ENCODE results near the gene MTA3.
"Not testable (repeated sequence)": the region's sequence is repeated elsewhere in the genome, so short reads cannot be mapped to it uniquely, and the experiment has no call there.

Gene MTA3

DNA sequence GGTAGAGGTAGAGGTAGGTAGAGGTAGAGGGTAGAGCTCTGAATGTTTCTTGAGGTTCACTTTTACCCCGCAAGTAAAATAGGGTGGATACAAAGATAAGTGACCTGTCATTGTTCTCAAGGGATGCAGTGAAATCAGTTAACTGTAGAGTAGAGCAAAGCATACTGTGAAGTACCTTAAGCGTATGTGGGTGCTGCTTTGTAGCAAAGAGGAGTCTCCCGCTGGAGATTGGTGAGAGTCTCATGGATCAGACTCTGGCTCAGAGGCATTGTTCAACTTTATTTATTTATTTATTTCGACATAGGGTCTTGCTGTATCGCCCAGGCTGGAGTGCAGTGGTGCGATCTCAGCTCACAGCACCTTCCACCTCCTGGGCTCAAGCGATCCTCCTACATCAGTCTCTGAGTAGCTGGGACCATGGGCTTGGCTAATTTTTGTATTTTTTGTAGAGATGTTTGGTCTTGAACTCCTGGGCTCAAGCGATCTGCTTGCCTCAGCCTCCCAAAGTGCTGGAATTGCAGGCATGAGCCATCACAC is 38.7 kb downstream of the MTA3 start:
- TF ChIP-seq, protein P1, sequence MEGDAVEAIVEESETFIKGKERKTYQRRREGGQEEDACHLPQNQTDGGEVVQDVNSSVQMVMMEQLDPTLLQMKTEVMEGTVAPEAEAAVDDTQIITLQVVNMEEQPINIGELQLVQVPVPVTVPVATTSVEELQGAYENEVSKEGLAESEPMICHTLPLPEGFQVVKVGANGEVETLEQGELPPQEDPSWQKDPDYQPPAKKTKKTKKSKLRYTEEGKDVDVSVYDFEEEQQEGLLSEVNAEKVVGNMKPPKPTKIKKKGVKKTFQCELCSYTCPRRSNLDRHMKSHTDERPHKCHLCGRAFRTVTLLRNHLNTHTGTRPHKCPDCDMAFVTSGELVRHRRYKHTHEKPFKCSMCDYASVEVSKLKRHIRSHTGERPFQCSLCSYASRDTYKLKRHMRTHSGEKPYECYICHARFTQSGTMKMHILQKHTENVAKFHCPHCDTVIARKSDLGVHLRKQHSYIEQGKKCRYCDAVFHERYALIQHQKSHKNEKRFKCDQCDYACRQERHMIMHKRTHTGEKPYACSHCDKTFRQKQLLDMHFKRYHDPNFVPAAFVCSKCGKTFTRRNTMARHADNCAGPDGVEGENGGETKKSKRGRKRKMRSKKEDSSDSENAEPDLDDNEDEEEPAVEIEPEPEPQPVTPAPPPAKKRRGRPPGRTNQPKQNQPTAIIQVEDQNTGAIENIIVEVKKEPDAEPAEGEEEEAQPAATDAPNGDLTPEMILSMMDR (IDR thresholded peaks at IDR 0.05; ENCODE audit: borderline replicate concordance, insufficient read depth, low read depth, low read length): no peak
- no peak overlapping the region for H3K4me3 ChIP-seq (ENCODE audit: low read depth, low read length)

DNA sequence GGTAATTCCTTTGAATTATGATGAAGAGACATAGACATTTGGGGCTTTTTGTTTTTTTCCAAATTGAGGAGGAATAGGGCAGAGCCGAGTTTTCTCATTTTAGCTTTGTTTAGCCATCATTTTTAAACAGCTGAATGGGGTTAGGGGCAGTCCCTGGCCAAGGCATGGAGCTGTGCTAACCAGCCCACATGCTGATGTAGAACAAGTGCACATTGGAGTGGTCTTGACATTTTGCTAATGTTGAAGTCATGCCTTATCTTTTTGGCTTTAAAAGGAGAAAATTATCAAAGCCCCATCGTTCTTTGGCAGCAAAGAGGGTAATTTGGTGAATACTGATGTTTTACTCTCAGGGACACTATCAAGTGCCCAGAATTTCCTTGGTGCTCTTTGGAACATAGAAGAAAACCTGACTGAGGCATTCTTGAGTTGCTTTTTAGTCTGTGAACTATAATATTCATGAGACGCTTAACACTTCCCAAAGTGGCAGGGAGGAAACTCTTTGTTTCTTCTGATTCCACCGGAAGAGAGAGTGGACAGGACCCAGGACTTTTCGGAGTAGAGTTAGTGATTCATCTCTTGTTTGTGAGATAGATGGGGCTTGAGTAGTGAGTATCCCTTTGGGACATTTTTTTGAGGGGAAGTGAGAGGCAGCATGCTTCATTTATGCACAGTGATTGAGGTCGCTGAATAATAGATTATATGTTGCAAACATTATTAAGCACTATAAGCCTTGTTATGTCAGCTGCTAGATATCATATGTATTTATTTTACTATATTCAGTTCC is 45.0 kb downstream of the MTA3 start:
- no peak overlapping the region for H3K4me3 ChIP-seq (ENCODE audit: low read depth, low read length)
- TF ChIP-seq, protein P1 (IDR thresholded peaks at IDR 0.05; ENCODE audit: borderline replicate concordance, insufficient read depth, low read depth, low read length): no peak

DNA sequence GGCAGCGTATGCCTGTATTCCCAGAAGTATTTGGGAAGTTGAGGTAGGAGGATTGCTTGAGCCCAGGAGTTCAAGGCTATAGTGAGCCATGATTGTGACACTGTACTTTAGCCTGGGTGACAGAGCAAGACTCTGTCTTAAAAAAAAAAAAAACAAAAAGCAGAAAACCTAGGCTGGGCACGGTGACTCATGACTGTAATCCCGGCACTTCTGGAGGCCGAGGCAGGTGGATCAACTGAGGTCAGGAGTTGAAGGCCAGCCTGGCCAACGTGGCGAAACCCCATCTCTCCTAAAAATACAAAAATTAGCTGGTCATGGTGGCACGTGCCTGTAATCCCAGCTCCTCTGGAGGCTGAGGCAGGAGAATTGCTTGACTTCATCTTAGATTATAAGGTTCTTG is 46.4 kb downstream of the MTA3 start:
- TF ChIP-seq, protein P1 (IDR thresholded peaks at IDR 0.05; ENCODE audit: borderline replicate concordance, insufficient read depth, low read depth, low read length): no peak

DNA sequence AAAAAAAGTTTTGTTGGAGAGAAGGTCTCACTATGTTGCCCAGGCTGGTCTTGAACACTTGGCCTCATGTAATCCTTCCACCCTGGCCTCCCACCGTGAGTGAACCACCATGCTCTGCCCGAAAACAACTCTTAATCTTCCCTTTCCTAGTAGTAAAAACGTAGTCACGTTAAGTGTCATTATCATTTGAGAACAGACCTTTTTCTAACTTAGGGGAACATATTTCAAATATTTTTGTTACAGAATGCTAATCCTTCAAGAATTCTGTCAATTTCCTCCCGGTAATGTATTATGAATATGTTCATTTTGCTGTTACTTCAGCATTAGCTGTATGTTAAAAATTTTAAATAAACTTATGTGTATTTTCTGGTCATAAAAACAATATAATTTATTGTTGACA is 49.7 kb downstream of the MTA3 start:
- no peak overlapping the region for H3K4me3 ChIP-seq (ENCODE audit: low read depth, low read length)
- TF ChIP-seq, protein P1 (IDR thresholded peaks at IDR 0.05; ENCODE audit: borderline replicate concordance, insufficient read depth, low read depth, low read length): no peak

More for the DNA sequence above, 46.4 kb downstream of the MTA3 start:
- no peak overlapping the region for H3K4me3 ChIP-seq (ENCODE audit: low read depth, low read length)

DNA sequence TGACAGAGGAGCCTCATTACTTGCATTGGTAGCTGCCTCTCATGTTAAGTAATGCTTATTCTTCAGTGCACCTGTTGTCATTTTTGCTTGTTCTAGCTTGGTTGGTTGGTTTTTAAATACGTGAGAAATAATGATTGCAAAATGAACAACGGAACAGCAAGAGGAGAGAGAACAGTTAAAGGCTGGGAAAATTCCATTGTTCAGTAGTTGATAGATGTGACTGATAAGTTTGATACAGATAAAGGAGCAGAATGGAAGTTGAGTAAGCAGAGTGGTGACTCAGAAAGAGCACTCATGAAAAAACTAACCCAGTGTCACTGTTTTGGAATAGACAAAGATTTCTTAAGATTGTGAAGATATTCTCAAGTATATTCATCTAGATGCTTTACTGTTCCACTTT is 50.5 kb downstream of the MTA3 start:
- TF ChIP-seq, protein P1 (IDR thresholded peaks at IDR 0.05; ENCODE audit: borderline replicate concordance, insufficient read depth, low read depth, low read length): no peak
- H3K4me3 ChIP-seq (ENCODE audit: low read depth, low read length): no peak overlapping the region

DNA sequence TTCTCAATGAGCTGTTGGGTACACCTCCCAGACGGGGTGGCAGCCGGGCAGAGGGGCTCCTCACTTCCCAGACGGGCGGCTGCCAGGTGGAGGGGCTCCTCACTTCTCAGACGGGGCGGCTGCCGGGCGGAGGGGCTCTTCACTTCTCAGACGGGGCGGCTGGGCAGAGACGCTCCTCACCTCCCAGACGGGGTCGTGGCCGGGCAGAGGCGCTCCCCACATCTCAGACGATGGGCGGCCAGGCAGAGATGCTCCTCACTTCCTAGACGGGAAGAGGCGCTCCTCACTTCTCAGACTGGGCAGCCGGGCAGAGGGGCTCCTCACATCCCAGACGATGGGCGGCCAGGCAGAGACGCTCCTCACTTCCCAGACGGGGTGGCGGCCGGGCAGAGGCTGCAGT is 53.2 kb downstream of the MTA3 start:
- H3K4me3 ChIP-seq (ENCODE audit: low read depth, low read length): not testable (repeated sequence)

DNA sequence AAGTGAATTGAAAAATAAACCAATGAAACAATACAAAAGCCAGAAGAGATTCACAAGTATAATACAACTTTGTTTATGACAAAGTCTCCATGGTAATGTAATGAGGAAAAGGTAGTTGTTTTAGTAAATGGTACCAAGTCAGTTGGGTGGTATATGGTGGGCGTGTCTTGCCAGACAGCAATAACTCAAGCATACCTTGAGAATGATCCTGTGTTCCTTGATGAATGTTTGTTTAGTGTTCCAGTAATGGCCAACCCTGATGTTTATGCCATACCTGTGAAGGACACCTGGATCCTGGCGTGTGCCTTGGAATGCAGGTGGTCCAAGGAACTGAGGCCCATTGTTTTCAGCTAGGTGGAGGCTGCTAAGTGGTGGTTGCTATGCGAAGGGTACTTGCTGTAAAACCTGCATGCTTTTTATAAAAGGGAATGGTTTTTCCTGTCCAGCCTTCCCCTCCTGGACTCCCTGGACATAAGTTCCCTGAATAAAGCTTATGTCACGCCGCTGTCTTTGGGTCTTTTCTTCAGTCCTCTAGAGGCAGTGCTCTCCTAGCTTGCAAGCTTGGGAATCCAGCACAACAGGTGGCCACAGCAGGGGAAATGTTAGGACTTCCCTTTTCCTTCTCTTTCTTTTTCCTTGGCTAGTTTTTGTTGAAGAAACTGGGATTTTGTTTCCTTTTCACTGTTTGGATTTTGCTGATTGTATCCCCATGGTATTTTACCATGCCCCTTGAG is 54.7 kb downstream of the MTA3 start:
- no peak overlapping the region for H3K4me3 ChIP-seq (ENCODE audit: low read depth, low read length)
- TF ChIP-seq, protein P1 (IDR thresholded peaks at IDR 0.05; ENCODE audit: borderline replicate concordance, insufficient read depth, low read depth, low read length): no peak

Measured in GM12875 (cell line).